ENCODE measurements around the gene HOXC6. TPM values are rescaled to one million over a fixed set of nuclear protein-coding genes. Genes with fewer than 3 reads are reported as not detected.

Gene HOXC6
- total and polyA plus RNA-seq, 9 of the 15 experiments (the other 6 are each of a cell fraction or from before 2014, with no cell fraction given) = 0.06 to 4.0 (median 1.4) TPM

DNA sequence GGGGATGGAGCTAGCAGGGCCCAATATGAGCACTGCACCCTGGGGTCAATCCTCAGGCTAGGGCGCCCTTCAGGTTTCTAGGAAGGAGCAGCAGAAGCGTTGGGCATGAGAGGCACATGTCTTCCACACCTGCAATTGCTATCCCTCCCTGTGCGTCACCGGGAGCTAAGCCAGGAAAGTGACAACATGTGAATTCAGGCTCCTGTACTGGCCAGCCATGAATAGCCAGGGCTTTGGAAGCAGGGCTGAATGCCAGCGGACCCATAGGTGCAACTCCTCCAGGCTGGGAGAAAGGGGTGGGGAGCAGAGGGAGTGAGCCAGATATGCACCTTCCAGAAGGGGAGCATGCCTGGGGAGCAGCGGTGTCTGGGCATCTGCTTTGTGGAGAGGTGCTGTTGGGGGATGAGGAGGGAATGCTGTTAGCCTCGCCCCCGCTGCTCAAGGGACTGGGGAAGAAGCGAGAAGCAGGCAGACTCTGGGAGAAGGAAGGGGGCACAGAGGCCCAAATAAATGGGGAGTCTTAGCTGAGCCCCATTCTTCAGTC, 10.7 kb downstream of the HOXC6 start:
- Histone ChIP-seq H3K27me3 (ENCODE audit: control insufficient read depth in 2 of 2, insufficient read depth in 2 of 2, low read length in 2 of 2) (peaks cover 9 to 13% of the 10 kb centered on the region in 2 experiments; a peak in 2 of 5 replicates), H2AFZ (ENCODE audit: low read depth, low read length) (no peak overlapping the region), H3K4me1 (replicated peaks in 1 of 2; ENCODE audit: control insufficient read depth in 2 of 2, insufficient read depth in 2 of 2, low read length in 2 of 2) (peaks cover 0 to 8% of the 10 kb centered on the region in 2 experiments; a peak in 3 of 5 replicates), H4K20me1 (replicated peaks; ENCODE audit: control insufficient read depth, insufficient read depth, low read length) (no peaks in the 10 kb centered on the region), H3K4me2 (ENCODE audit: insufficient read depth, low read length) (no peak overlapping the region), H3K4me3 (no peak overlapping the region), H3K79me2 (ENCODE audit: control insufficient read depth, insufficient read depth, low read length) (no peaks in the 10 kb centered on the region), H3K9me3 (replicated peaks; ENCODE audit: control insufficient read depth, insufficient read depth, low read depth, low read length) (no peaks in the 10 kb centered on the region), H3K9me1 (ENCODE audit: control insufficient read depth, insufficient read depth, low read length) (no peaks in the 10 kb centered on the region), H3K36me3 (ENCODE audit: control insufficient read depth, insufficient read depth, low read length) (no peaks in the 10 kb centered on the region), H3K9ac (ENCODE audit: insufficient read depth in 1 of 2, low read depth in 2 of 2, low read length in 2 of 2) (no peak overlapping the region), H3K27ac (ENCODE audit: extremely low read depth, low read depth, low read length) (no peak overlapping the region)
- BruUV-seq (replicated peaks) = no TSS peak
- ATAC-seq = no peak
- POLR2A ChIA-PET = interaction anchor here (0.8 to 1.1 kb wide), 3 partner anchors 10 to 152 kb away, joined by 3 read pairs; no protein-coding TSS in a partner anchor
- CTCF ChIA-PET (ENCODE audit: low intra/inter-chr PET ratio) = no interaction called here
- FAIRE-seq = no peak
- in situ Hi-C loops (cut with MboI) = loop anchor here (5.0 kb wide), 1 partner anchor 93 kb away; no protein-coding TSS in a partner anchor
- DNase-seq (ENCODE audit: extremely low read depth in 1 of 4, low spot score in 3 of 4) = no peak
- intact Hi-C loops (cut with micrococcal nuclease) = no loop called here
- TF ChIP-seq RCOR1 (IDR thresholded peaks at IDR 0.05; ENCODE audit: borderline replicate concordance in 1 of 2, low read depth in 2 of 2, low read length in 2 of 2) = no peak
- TF ChIP-seq PHF21A (IDR thresholded peaks at IDR 0.05; ENCODE audit: borderline replicate concordance, low read depth) = no peak
- TF ChIP-seq NR3C1 (CRISPR knock-in tag; IDR thresholded peaks at IDR 0.05) = no peak
- TF ChIP-seq MBD2 (IDR thresholded peaks at IDR 0.05; ENCODE audit: borderline replicate concordance, low read depth) = no peak
- no peak for TF ChIP-seq CBX8 (IDR thresholded peaks at IDR 0.05; ENCODE audit: borderline replicate concordance, extremely low read depth, low read depth, low read length, poor library complexity, severe bottlenecking)
- 43% methylated on average over 8 of the region's 9 CpGs for WGBS (ENCODE audit: insufficient coverage, low coverage, missing lambda C conversion rate)
